ENCODE measurements around the gene CCDC89. TPM values are rescaled to one million over a fixed set of nuclear protein-coding genes. Genes with fewer than 3 reads are reported as not detected.

CCDC89 gene
- total and polyA plus RNA-seq, 10 of the 15 experiments (the other 5 are each of a cell fraction or from before 2014, with no cell fraction given), result 0.11 to 0.15 TPM; not detected in 8

GRCh38 chr11:85724748-85725465 is 38.9 kb upstream of the CCDC89 start:
- H4K20me1 ChIP-seq (ENCODE audit: control insufficient read depth, insufficient read depth), result no peaks in the 10 kb centered on the region
- no TSS peak for BruUV-seq (replicated peaks)
- DNase-seq (ENCODE audit: low read depth, low spot score), result no peak
- ATAC-seq, result no peak
- SMC1A ChIA-PET (ENCODE audit: uncharacterized antibody, unreplicated experiment), result no interaction called here
- no peaks in the 10 kb centered on the region for H3K36me3 ChIP-seq (ENCODE audit: control insufficient read depth in 2 of 2, insufficient read depth in 2 of 2, low read length in 1 of 2)
- FAIRE-seq, result no peak
- in situ Hi-C loops (cut with MboI) (no loop called here), intact Hi-C loops (cut with micrococcal nuclease; ENCODE audit: unreplicated experiment) (no loop called here)
- H3K4me2 ChIP-seq (ENCODE audit: control insufficient read depth, insufficient read depth), result no peak overlapping the region
- POLR2A ChIA-PET, result interaction anchor here (0.6 kb wide), 1 partner anchor 150 kb away, joined by 5 read pairs; no protein-coding TSS in a partner anchor
- no peaks in the 10 kb centered on the region for H3K4me1 ChIP-seq (ENCODE audit: control insufficient read depth, insufficient read depth, low read length)
- H3K27ac ChIP-seq (ENCODE audit: control insufficient read depth, insufficient read depth), result no peak overlapping the region
- H3K9me3 ChIP-seq (replicated peaks; ENCODE audit: control insufficient read depth, insufficient read depth, low read length), result no peaks in the 10 kb centered on the region
- 47% methylated on average over 6 of the region's 6 CpGs for WGBS (ENCODE audit: insufficient coverage, insufficient replicate concordance, low lambda C conversion rate, missing lambda C conversion rate)
- H2AFZ ChIP-seq (ENCODE audit: control insufficient read depth, low read depth, low read length), result no peak overlapping the region
- no peaks in the 10 kb centered on the region for H3K79me2 ChIP-seq (ENCODE audit: control insufficient read depth, insufficient read depth, low read length)
- no peak overlapping the region for H3K4me3 ChIP-seq
- H3K27me3 ChIP-seq (replicated peaks in 1 of 2; ENCODE audit: control insufficient read depth in 2 of 2, insufficient read depth in 2 of 2, low read length in 1 of 2), result no peaks in the 10 kb centered on the region; a peak in 2 of 4 replicates
- TF ChIP-seq FOS (IDR thresholded peaks at IDR 0.05; ENCODE audit: borderline replicate concordance, extremely low read depth, insufficient read length), result no peak
- no peak for TF ChIP-seq SREBF2 (IDR thresholded peaks at IDR 0.05; ENCODE audit: low read length)
- no peak for TF ChIP-seq EP300 (IDR thresholded peaks at IDR 0.05; ENCODE audit: borderline replicate concordance in 1 of 2, control insufficient read depth in 1 of 2, low read depth in 2 of 2, low read length in 2 of 2)
- TF ChIP-seq MTA3 (IDR thresholded peaks at IDR 0.05; ENCODE audit: borderline replicate concordance, low read length), result no peak
- no peak overlapping the region for H3K9ac ChIP-seq (ENCODE audit: control insufficient read depth, insufficient read depth, low read length)
- CTCF ChIA-PET, result no interaction called here
- RAD21 ChIA-PET (ENCODE audit: unreplicated experiment), result no interaction called here

GRCh38 chr11:85723088-85723487 is 37.1 kb upstream of the CCDC89 start:
- in situ Hi-C loops (cut with MboI) (no loop called here), intact Hi-C loops (cut with micrococcal nuclease; ENCODE audit: unreplicated experiment) (no loop called here)
- ChIA-PET RAD21 (ENCODE audit: unreplicated experiment) (no interaction called here), POLR2A (no interaction called here), SMC1A (ENCODE audit: uncharacterized antibody, unreplicated experiment) (interaction anchor here (0.6 to 1.1 kb wide), 2 partner anchors 16 to 21 kb away, joined by 3 read pairs; no protein-coding TSS in a partner anchor), CTCF (no interaction called here)
- Histone ChIP-seq H3K79me2 (ENCODE audit: control insufficient read depth, insufficient read depth, low read length) (no peaks in the 10 kb centered on the region), H3K9me3 (replicated peaks; ENCODE audit: control insufficient read depth, insufficient read depth, low read length) (no peaks in the 10 kb centered on the region), H2AFZ (ENCODE audit: control insufficient read depth, low read depth, low read length) (no peak overlapping the region), H3K4me3 (no peak overlapping the region), H3K36me3 (ENCODE audit: control insufficient read depth in 2 of 2, insufficient read depth in 2 of 2, low read length in 1 of 2) (no peaks in the 10 kb centered on the region), H3K27me3 (replicated peaks in 1 of 2; ENCODE audit: control insufficient read depth in 2 of 2, insufficient read depth in 2 of 2, low read length in 1 of 2) (no peaks in the 10 kb centered on the region; a peak in 2 of 4 replicates), H3K27ac (ENCODE audit: control insufficient read depth, insufficient read depth) (no peak overlapping the region), H3K4me2 (ENCODE audit: control insufficient read depth, insufficient read depth) (no peak overlapping the region), H4K20me1 (ENCODE audit: control insufficient read depth, insufficient read depth) (no peaks in the 10 kb centered on the region), H3K9ac (ENCODE audit: control insufficient read depth, insufficient read depth, low read length) (no peak overlapping the region), H3K4me1 (ENCODE audit: control insufficient read depth, insufficient read depth, low read length) (no peaks in the 10 kb centered on the region)
- FAIRE-seq, result no peak
- TF ChIP-seq NBN (IDR thresholded peaks at IDR 0.05) (no peak), BHLHE40 (IDR thresholded peaks at IDR 0.05; ENCODE audit: borderline replicate concordance in 1 of 2, low read depth in 2 of 2, low read length in 1 of 2) (no peak)
- no peak for ATAC-seq
- no TSS peak for BruUV-seq (replicated peaks)
- 25% methylated on average over 5 of the region's 5 CpGs for WGBS (ENCODE audit: insufficient coverage, insufficient replicate concordance, low lambda C conversion rate, missing lambda C conversion rate)
- DNase-seq (ENCODE audit: low read depth, low spot score), result no peak

Data from GM12878 (cell line).